ENCODE measurements around the gene IQSEC1. TPM values are rescaled to one million over a fixed set of nuclear protein-coding genes. Genes with fewer than 3 reads are reported as not detected.

IQSEC1 gene
- total and polyA plus RNA-seq, 2 donors (not counting 3 experiments of a cell fraction or from before 2014, with no cell fraction given): 5.2 to 18.0 TPM

DNA sequence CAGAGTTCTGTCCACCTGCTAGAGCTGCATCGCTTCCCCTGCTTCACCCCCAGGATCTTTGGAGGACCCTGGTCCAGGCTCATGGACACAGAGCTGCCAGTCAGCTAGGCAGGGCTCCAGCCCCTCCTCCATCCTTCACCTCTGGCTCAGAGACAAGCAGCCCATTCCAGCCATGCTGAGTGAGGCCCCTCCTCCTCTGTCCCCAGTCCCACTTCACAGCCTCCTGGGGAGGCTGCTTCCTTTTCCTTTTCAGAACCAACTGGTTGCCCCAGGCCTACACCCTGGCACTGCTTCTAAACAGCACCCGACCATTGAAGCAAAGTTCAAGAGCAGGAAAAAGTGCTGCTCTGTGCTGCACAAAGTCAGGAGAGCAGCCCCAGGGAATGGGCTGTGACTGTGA lies 22.2 kb downstream of the IQSEC1 start:
- no peaks in the 10 kb centered on the region for H3K9me1 ChIP-seq (replicated peaks; ENCODE audit: control insufficient read depth, extremely low read depth, insufficient read depth, low read length)
- FAIRE-seq (no peak), DNase-seq (ENCODE audit: low read depth, low spot score) (no peak)
- TF ChIP-seq POLR2A (IDR thresholded peaks at IDR 0.05; ENCODE audit: low read depth, low read length) (no peak), JUN (IDR thresholded peaks at IDR 0.05; ENCODE audit: borderline replicate concordance, insufficient read depth, insufficient read length, low read depth) (no peak), EZH2 (IDR thresholded peaks at IDR 0.05; ENCODE audit: borderline replicate concordance, low read depth, low read length, severe bottlenecking) (no peak)
- TF ChIP-seq, protein P1, sequence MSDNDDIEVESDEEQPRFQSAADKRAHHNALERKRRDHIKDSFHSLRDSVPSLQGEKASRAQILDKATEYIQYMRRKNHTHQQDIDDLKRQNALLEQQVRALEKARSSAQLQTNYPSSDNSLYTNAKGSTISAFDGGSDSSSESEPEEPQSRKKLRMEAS (IDR thresholded peaks at IDR 0.05; ENCODE audit: insufficient read depth, insufficient read length): no peak
- H3K27me3 ChIP-seq (ENCODE audit: control insufficient read depth in 2 of 2, insufficient read depth in 2 of 2, low read length in 2 of 2): no peaks in the 10 kb centered on the region
- no TSS peak for BruUV-seq (replicated peaks)
- H4K20me1 ChIP-seq (replicated peaks; ENCODE audit: control insufficient read depth, extremely low read depth, insufficient read depth, low read length): no peaks in the 10 kb centered on the region
- H3K79me2 ChIP-seq (ENCODE audit: control insufficient read depth, insufficient read depth, low read length): no peaks in the 10 kb centered on the region
- dilution Hi-C loops (cut with MboI; ENCODE audit: extremely low pct_ligation_motif_present, low sequenced_read_pairs) (no loop called here), intact Hi-C loops (cut with micrococcal nuclease) (no loop called here)
- no peak overlapping the region for H2AFZ ChIP-seq (ENCODE audit: low read depth, low read length)
- ChIA-PET CTCF (interaction anchor here (1.3 kb wide), 1 partner anchor 67 kb away, joined by 3 read pairs; no protein-coding TSS in a partner anchor), POLR2A (no interaction called here)
- H3K36me3 ChIP-seq (ENCODE audit: control insufficient read depth in 2 of 2, extremely low read depth in 1 of 2, insufficient read depth in 2 of 2, low read length in 2 of 2): no peaks in the 10 kb centered on the region
- no peaks in the 10 kb centered on the region for H3K4me1 ChIP-seq (ENCODE audit: control insufficient read depth, extremely low read depth, insufficient read depth, low read length)
- H3K4me3 ChIP-seq (replicated peaks in 1 of 3; ENCODE audit: insufficient read depth in 1 of 3, low read depth in 1 of 3, low read length in 3 of 3): no peak overlapping the region
- H3K9ac ChIP-seq (replicated peaks; ENCODE audit: extremely low read depth, insufficient read depth, low read length): no peak overlapping the region
- no peak overlapping the region for H3K27ac ChIP-seq (ENCODE audit: insufficient read depth, low read depth, low read length)
- H3K9me3 ChIP-seq (replicated peaks; ENCODE audit: control insufficient read depth, insufficient read depth, low read length): no peaks in the 10 kb centered on the region
- no peak overlapping the region for H3K4me2 ChIP-seq (ENCODE audit: insufficient read depth, low read length)

- POLR2A ChIA-PET: no interaction called here
These were observed 22.8 kb downstream of the IQSEC1 start for GRCh38 chr3:13050446-13050845.

More at GRCh38 chr3:13050446-13050845, 22.8 kb downstream of the IQSEC1 start:
- H3K79me2 ChIP-seq (ENCODE audit: control insufficient read depth, insufficient read depth, low read length): no peaks in the 10 kb centered on the region
- H4K20me1 ChIP-seq (replicated peaks; ENCODE audit: control insufficient read depth, extremely low read depth, insufficient read depth, low read length): no peaks in the 10 kb centered on the region
- H3K9me3 ChIP-seq (replicated peaks; ENCODE audit: control insufficient read depth, insufficient read depth, low read length): no peaks in the 10 kb centered on the region
- H3K36me3 ChIP-seq (ENCODE audit: control insufficient read depth in 2 of 2, extremely low read depth in 1 of 2, insufficient read depth in 2 of 2, low read length in 2 of 2): no peaks in the 10 kb centered on the region
- no peaks in the 10 kb centered on the region for H3K9me1 ChIP-seq (replicated peaks; ENCODE audit: control insufficient read depth, extremely low read depth, insufficient read depth, low read length)
- H3K27ac ChIP-seq (ENCODE audit: insufficient read depth, low read depth, low read length): no peak overlapping the region
- FAIRE-seq (no peak), DNase-seq (ENCODE audit: low read depth, low spot score) (no peak)
- H3K4me3 ChIP-seq (replicated peaks in 1 of 3; ENCODE audit: insufficient read depth in 1 of 3, low read depth in 1 of 3, low read length in 3 of 3): no peak overlapping the region
- no peak overlapping the region for H2AFZ ChIP-seq (ENCODE audit: low read depth, low read length)
- TF ChIP-seq GATA2 (IDR thresholded peaks at IDR 0.05; ENCODE audit: insufficient read depth, insufficient read length, low read depth, low read length) (no peak), POLR2AphosphoS5 (IDR thresholded peaks at IDR 0.05; ENCODE audit: insufficient read depth, low read depth, low read length) (no peak), POLR2A (IDR thresholded peaks at IDR 0.05; ENCODE audit: low read depth, low read length) (no peak), MYC (IDR thresholded peaks at IDR 0.05; ENCODE audit: low read depth, low read length) (no peak), CTCF (IDR thresholded peaks at IDR 0.05; ENCODE audit: extremely low read depth in 1 of 2, insufficient read depth in 1 of 2, low read depth in 1 of 2, low read length in 2 of 2) (no peak), EZH2 (IDR thresholded peaks at IDR 0.05; ENCODE audit: borderline replicate concordance, low read depth, low read length, severe bottlenecking) (no peak), JUN (IDR thresholded peaks at IDR 0.05; ENCODE audit: borderline replicate concordance, insufficient read depth, insufficient read length, low read depth) (no peak), FOS (IDR thresholded peaks at IDR 0.05; ENCODE audit: borderline replicate concordance, insufficient read depth, low read length) (no peak)
- TF ChIP-seq, protein P1 (IDR thresholded peaks at IDR 0.05; ENCODE audit: insufficient read depth, insufficient read length): no peak
- H3K4me1 ChIP-seq (ENCODE audit: control insufficient read depth, extremely low read depth, insufficient read depth, low read length): no peaks in the 10 kb centered on the region
- no peaks in the 10 kb centered on the region for H3K27me3 ChIP-seq (ENCODE audit: control insufficient read depth in 2 of 2, insufficient read depth in 2 of 2, low read length in 2 of 2)
- H3K9ac ChIP-seq (replicated peaks; ENCODE audit: extremely low read depth, insufficient read depth, low read length): no peak overlapping the region
- H3K4me2 ChIP-seq (ENCODE audit: insufficient read depth, low read length): no peak overlapping the region
- CTCF ChIA-PET: interaction anchor here (1.3 kb wide), 1 partner anchor 66 kb away, joined by 3 read pairs; no protein-coding TSS in a partner anchor
- dilution Hi-C loops (cut with MboI; ENCODE audit: extremely low pct_ligation_motif_present, low sequenced_read_pairs) (no loop called here), intact Hi-C loops (cut with micrococcal nuclease) (no loop called here)
- BruUV-seq (replicated peaks): no TSS peak
